HCT116 (cell line): Measurements from ENCODE around the gene YBX3. TPM values are rescaled to one million over a fixed set of nuclear protein-coding genes. Genes with fewer than 3 reads are reported as not detected.

Experiments
- ATAC-seq: fragments of 200-7000 bp; cut with Tn5 transposase; 2 replicates; pipeline ENCODE4 v1.9.1; 2020; ENCODE audit warnings: mild to moderate bottlenecking, moderate library complexity
- BruUV-seq: library from RNA; stranded (reverse); fragments of 400-500 nt; replicated peaks from 2 replicates; lab custom pipeline; 2021; lab: Mats Ljungman, UMichigan
- CTCF ChIA-PET: fragments of 300-600 bp; sonication (Branson Sonifier 250); formaldehyde crosslinking; loops from one replicate; lab custom pipeline; 2021; ENCODE audit warnings: antibody characterized with exemption; lab: Charles Lee
- POLR2A ChIA-PET: fragments of 300-600, 350-600 bp; sonication (Branson Sonifier 250); formaldehyde crosslinking; loops from one replicate; lab custom pipeline; 2021; ENCODE audit warnings: antibody characterized with exemption; lab: Charles Lee
- RAD21 ChIA-PET, 2 experiments: fragments of 300-600 bp; sonication (Branson Sonifier 250); formaldehyde crosslinking; loops; one replicate each; lab custom pipeline; 2023; ENCODE audit warnings: low total read pairs in 2 of 2; ENCODE audit not compliant: uncharacterized antibody in 2 of 2, unreplicated experiment in 2 of 2, low non-redundant PET in 1 of 2; lab: Charles Lee
- DNase-seq: peaks from one replicate; pipeline ENCODE4 v3.0.0-alpha.2; 2010; ENCODE audit warnings: low read depth, low spot score
- H2AFZ ChIP-seq: fragments of 200-600 bp; shearing (Covaris generic), sonication (generic); 2 replicates; pipeline ENCODE4 v1.6.1; 2017; ENCODE audit warnings: low read depth, mixed run types, mixed read lengths, antibody characterized with exemption, low read length; ENCODE audit not compliant: poor library complexity, severe bottlenecking
- H3K27ac ChIP-seq: 2 replicates; pipeline ENCODE4 v1.5.1; 2012; ENCODE audit warnings: low read depth, low read length
- H3K27me3 ChIP-seq: fragments of 200-600 bp; sonication (generic); 2 replicates; pipeline ENCODE4 v1.6.1; 2016; ENCODE audit warnings: mixed run types, low read length, mixed read lengths; ENCODE audit not compliant: insufficient read depth
- H3K36me3 ChIP-seq, 2 experiments: fragments of 200-500 bp in 1 of 2; fragments of 200-600 bp in 1 of 2; sonication (Bioruptor generic) in 1 of 2; sonication (generic) in 1 of 2; 2 replicates each; pipeline versions ENCODE4 v1.5.1 to v1.6.1; 2014 to 2016; ENCODE audit warnings: low read length in 2 of 2, inconsistent platforms in 1 of 2, mixed read lengths in 1 of 2, mixed run types in 1 of 2; ENCODE audit not compliant: insufficient read depth in 2 of 2, control insufficient read depth in 1 of 2
- H3K4me1 ChIP-seq, 2 experiments: fragments of 200-600 bp in 1 of 2; sonication (generic) in 1 of 2; 2 replicates each; pipeline versions ENCODE4 v1.5.1 to v1.6.1; 2012 to 2017; ENCODE audit warnings: low read length in 2 of 2, inconsistent platforms in 1 of 2, mild to moderate bottlenecking in 1 of 2, mixed read lengths in 1 of 2, mixed run types in 1 of 2, moderate library complexity in 1 of 2; ENCODE audit not compliant: insufficient read depth in 2 of 2, control insufficient read depth in 1 of 2
- H3K4me2 ChIP-seq: fragments of 200-600 bp; sonication (generic); 2 replicates; pipeline ENCODE4 v1.6.1; 2017; ENCODE audit warnings: mixed run types, low read length, mixed read lengths
- H3K4me3 ChIP-seq, 2 experiments: fragments of 200-600 bp in 1 of 2; sonication (generic) in 1 of 2; replicated peaks in 1 of 2; 2 replicates each; pipeline ENCODE4 v1.5.1; 2011 to 2016; ENCODE audit warnings: low read length in 2 of 2, control low read depth in 1 of 2, low read depth in 1 of 2, mild to moderate bottlenecking in 1 of 2, mixed read lengths in 1 of 2, mixed run types in 1 of 2
- H3K79me2 ChIP-seq: fragments of 200-600 bp; sonication (generic); 2 replicates; pipeline ENCODE4 v1.6.1; 2017; ENCODE audit warnings: mild to moderate bottlenecking, mixed run types, low read length, moderate library complexity, mixed read lengths; ENCODE audit not compliant: insufficient read depth
- H3K9ac ChIP-seq: fragments of 200-600 bp; sonication (generic); 2 replicates; pipeline ENCODE4 v1.6.1; 2016; ENCODE audit warnings: low read length, mixed read lengths
- H3K9me2 ChIP-seq: fragments of 200-600 bp; sonication (generic), shearing (Covaris generic); 2 replicates; pipeline ENCODE4 v1.6.1; 2017; ENCODE audit warnings: mixed run types, mild to moderate bottlenecking, moderate library complexity; ENCODE audit not compliant: insufficient read depth
- H3K9me3 ChIP-seq, 2 experiments: fragments of 200-500 bp in 1 of 2; fragments of 200-600 bp in 1 of 2; sonication (Bioruptor generic) in 1 of 2; sonication (generic) in 1 of 2; 2 replicates each; pipeline ENCODE4 v1.6.1; 2014 to 2017; ENCODE audit warnings: low read length in 2 of 2, mixed read lengths in 2 of 2, inconsistent platforms in 1 of 2, low read depth in 1 of 2, mild to moderate bottlenecking in 1 of 2, mixed run types in 1 of 2, moderate library complexity in 1 of 2; ENCODE audit not compliant: control insufficient read depth in 1 of 2, insufficient read depth in 1 of 2
- H4K20me1 ChIP-seq: fragments of 200-600 bp; sonication (generic), shearing (Covaris generic); 2 replicates; pipeline ENCODE4 v1.6.1; 2017; ENCODE audit warnings: mixed run types, mild to moderate bottlenecking, moderate library complexity; ENCODE audit not compliant: insufficient read depth
- CBX3 ChIP-seq: IDR thresholded peaks from 2 replicates; pipeline ENCODE4 v1.6.1; 2012; ENCODE audit warnings: low read depth
- CTCF ChIP-seq, 3 experiments: fragments of 200-600 bp in 1 of 3; sonication (generic) in 1 of 3; IDR thresholded peaks in 2 of 3; conservative IDR thresholded peaks in 1 of 3; 2 replicates each; pipeline ENCODE4 v1.5.1; 2012 to 2017; ENCODE audit warnings: low read depth in 2 of 3, low read length in 2 of 3, antibody characterized with exemption in 1 of 3, borderline replicate concordance in 1 of 3, control low read depth in 1 of 3, mild to moderate bottlenecking in 1 of 3, mixed read lengths in 1 of 3, mixed run types in 1 of 3, moderate library complexity in 1 of 3; ENCODE audit not compliant: insufficient read depth in 1 of 3
- ELF1 ChIP-seq: IDR thresholded peaks from 2 replicates; pipeline ENCODE4 v1.6.1; 2012; ENCODE audit warnings: low read depth, borderline replicate concordance
- EZH2 ChIP-seq: fragments of 200-600 bp; sonication (generic); IDR thresholded peaks from 2 replicates; pipeline ENCODE4 v1.6.1; 2017; ENCODE audit warnings: antibody characterized with exemption, mixed run types
- EZH2phosphoT487 ChIP-seq: fragments of 200-600 bp; IDR thresholded peaks from 2 replicates; pipeline ENCODE4 v1.6.1; 2018; ENCODE audit warnings: antibody characterized with exemption, borderline replicate concordance
- FOSL1 ChIP-seq: IDR thresholded peaks from 2 replicates; pipeline ENCODE4 v1.6.1; 2012; ENCODE audit warnings: low read depth
- JUND ChIP-seq: IDR thresholded peaks from 2 replicates; pipeline ENCODE4 v1.6.1; 2012
- POLR2A ChIP-seq: IDR thresholded peaks from 2 replicates; pipeline ENCODE4 v1.7.0; 2011; ENCODE audit warnings: borderline replicate concordance; ENCODE audit not compliant: insufficient read depth, insufficient read length; ENCODE audit errors: extremely low read depth
- POLR2AphosphoS5 ChIP-seq: IDR thresholded peaks from 2 replicates; pipeline ENCODE4 v1.6.1; 2011; ENCODE audit warnings: mild to moderate bottlenecking, low read depth, low read length, moderate library complexity
- RAD21 ChIP-seq: IDR thresholded peaks from 2 replicates; pipeline ENCODE4 v1.6.1; 2012; ENCODE audit warnings: low read depth, mild to moderate bottlenecking
- SIN3A ChIP-seq: IDR thresholded peaks from 2 replicates; pipeline ENCODE4 v1.6.1; 2012; ENCODE audit warnings: low read depth
- SRF ChIP-seq: IDR thresholded peaks from 2 replicates; pipeline ENCODE4 v1.6.1; 2012; ENCODE audit warnings: low read depth
- YY1 ChIP-seq: IDR thresholded peaks from 2 replicates; pipeline ENCODE4 v1.6.1; 2011; ENCODE audit warnings: low read length, low read depth, moderate library complexity, mild to moderate bottlenecking; ENCODE audit not compliant: insufficient replicate concordance; ENCODE audit errors: extremely low read depth
- ZBTB33 ChIP-seq: IDR thresholded peaks from 2 replicates; pipeline ENCODE4 v1.6.1; 2011; ENCODE audit warnings: mild to moderate bottlenecking, low read length, moderate library complexity; ENCODE audit not compliant: insufficient replicate concordance; ENCODE audit errors: extremely low read depth
- ZFX ChIP-seq: fragments of 450-650 bp; IDR thresholded peaks from 2 replicates; pipeline ENCODE4 v1.6.1; 2017
- intact Hi-C: fragments of 100-400 bp; cut with micrococcal nuclease; formaldehyde crosslinking; loops from 2 replicates; pipeline ENCODE4 v1.10.0; 2022
- total RNA-seq: library from RNA; stranded (reverse); gene quantifications from one replicate; pipeline ENCODE4 v1.2.1, GENCODE V29; 2021; ENCODE audit not compliant: unreplicated experiment
- TF ChIP-seq, protein P1 (sequence below): IDR thresholded peaks from 2 replicates; pipeline ENCODE4 v1.6.1; 2012
- TF ChIP-seq, protein P2 (sequence below): IDR thresholded peaks from 2 replicates; pipeline ENCODE4 v1.6.1; 2012; ENCODE audit warnings: low read depth

YBX3 gene
- total RNA-seq, 1 experiment from 2014 or later, result 419 TPM

- TF ChIP-seq CTCF (IDR thresholded peaks at IDR 0.05 in 2 of 3, conservative IDR thresholded peaks at IDR 0.05 in 1 of 3; ENCODE audit: borderline replicate concordance in 1 of 3, insufficient read depth in 1 of 3, low read depth in 2 of 3, low read length in 2 of 3) (no peak), POLR2AphosphoS5 (no peak), POLR2A (no peak), CBX3 (no peak), SIN3A (no peak), YY1 (no peak), EZH2phosphoT487 (no peak), SRF (no peak)
- TF ChIP-seq, protein P1, sequence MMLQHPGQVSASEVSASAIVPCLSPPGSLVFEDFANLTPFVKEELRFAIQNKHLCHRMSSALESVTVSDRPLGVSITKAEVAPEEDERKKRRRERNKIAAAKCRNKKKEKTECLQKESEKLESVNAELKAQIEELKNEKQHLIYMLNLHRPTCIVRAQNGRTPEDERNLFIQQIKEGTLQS, result no peak
Measured at GRCh38 chr12:10730559-10730958, 7.4 kb upstream of the YBX3 start (continued).

- H3K27me3 ChIP-seq, result no peaks in the 10 kb centered on the region
- H3K4me2 ChIP-seq, result no peak overlapping the region
- ATAC-seq (no peak), DNase-seq (no peak)
- H3K4me1 ChIP-seq, result peaks cover 0 to 14% of the 10 kb centered on the region in 2 experiments; a peak in 2 of 4 replicates
- H3K79me2 ChIP-seq, result peaks cover 12% of the 10 kb centered on the region
- no peaks in the 10 kb centered on the region for H3K36me3 ChIP-seq
- BruUV-seq, result no TSS peak
- ChIA-PET CTCF (no interaction called here), POLR2A (no interaction called here), RAD21 (no interaction called here)
- H3K9me2 ChIP-seq, result no peaks in the 10 kb centered on the region
- H3K9me3 ChIP-seq, result no peaks in the 10 kb centered on the region; a peak in 1 of 4 replicates
- no peak overlapping the region for H3K27ac ChIP-seq
- no peak overlapping the region for H3K4me3 ChIP-seq
- intact Hi-C loops, result no loop called here
- no peaks in the 10 kb centered on the region for H4K20me1 ChIP-seq
- H2AFZ ChIP-seq, result no peak overlapping the region
- no peak overlapping the region for H3K9ac ChIP-seq
- no peak for TF ChIP-seq ZFX
- no peak for TF ChIP-seq SIN3A
- TF ChIP-seq SRF, result no peak
- no peak for TF ChIP-seq RAD21
- no peak for TF ChIP-seq POLR2A
- no peak for TF ChIP-seq EZH2
- TF ChIP-seq ZBTB33, result no peak
- no peak for TF ChIP-seq FOSL1
- TF ChIP-seq YY1, result no peak
- TF ChIP-seq, protein P2, sequence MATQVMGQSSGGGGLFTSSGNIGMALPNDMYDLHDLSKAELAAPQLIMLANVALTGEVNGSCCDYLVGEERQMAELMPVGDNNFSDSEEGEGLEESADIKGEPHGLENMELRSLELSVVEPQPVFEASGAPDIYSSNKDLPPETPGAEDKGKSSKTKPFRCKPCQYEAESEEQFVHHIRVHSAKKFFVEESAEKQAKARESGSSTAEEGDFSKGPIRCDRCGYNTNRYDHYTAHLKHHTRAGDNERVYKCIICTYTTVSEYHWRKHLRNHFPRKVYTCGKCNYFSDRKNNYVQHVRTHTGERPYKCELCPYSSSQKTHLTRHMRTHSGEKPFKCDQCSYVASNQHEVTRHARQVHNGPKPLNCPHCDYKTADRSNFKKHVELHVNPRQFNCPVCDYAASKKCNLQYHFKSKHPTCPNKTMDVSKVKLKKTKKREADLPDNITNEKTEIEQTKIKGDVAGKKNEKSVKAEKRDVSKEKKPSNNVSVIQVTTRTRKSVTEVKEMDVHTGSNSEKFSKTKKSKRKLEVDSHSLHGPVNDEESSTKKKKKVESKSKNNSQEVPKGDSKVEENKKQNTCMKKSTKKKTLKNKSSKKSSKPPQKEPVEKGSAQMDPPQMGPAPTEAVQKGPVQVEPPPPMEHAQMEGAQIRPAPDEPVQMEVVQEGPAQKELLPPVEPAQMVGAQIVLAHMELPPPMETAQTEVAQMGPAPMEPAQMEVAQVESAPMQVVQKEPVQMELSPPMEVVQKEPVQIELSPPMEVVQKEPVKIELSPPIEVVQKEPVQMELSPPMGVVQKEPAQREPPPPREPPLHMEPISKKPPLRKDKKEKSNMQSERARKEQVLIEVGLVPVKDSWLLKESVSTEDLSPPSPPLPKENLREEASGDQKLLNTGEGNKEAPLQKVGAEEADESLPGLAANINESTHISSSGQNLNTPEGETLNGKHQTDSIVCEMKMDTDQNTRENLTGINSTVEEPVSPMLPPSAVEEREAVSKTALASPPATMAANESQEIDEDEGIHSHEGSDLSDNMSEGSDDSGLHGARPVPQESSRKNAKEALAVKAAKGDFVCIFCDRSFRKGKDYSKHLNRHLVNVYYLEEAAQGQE, result no peak
- no peak for TF ChIP-seq JUND
- TF ChIP-seq, protein P1, result no peak
- TF ChIP-seq ELF1, result no peak
- TF ChIP-seq EZH2phosphoT487, result no peak
Measured at GRCh38 chr12:10728091-10728490, 5.0 kb upstream of the YBX3 start.
